Measurements from ENCODE around the gene RTN4. TPM values are rescaled to one million over a fixed set of nuclear protein-coding genes. Genes with fewer than 3 reads are reported as not detected.
A peak's percentile ranks its signal among the peaks of the same experiment; 100 is the strongest.

Gene RTN4, protein sequence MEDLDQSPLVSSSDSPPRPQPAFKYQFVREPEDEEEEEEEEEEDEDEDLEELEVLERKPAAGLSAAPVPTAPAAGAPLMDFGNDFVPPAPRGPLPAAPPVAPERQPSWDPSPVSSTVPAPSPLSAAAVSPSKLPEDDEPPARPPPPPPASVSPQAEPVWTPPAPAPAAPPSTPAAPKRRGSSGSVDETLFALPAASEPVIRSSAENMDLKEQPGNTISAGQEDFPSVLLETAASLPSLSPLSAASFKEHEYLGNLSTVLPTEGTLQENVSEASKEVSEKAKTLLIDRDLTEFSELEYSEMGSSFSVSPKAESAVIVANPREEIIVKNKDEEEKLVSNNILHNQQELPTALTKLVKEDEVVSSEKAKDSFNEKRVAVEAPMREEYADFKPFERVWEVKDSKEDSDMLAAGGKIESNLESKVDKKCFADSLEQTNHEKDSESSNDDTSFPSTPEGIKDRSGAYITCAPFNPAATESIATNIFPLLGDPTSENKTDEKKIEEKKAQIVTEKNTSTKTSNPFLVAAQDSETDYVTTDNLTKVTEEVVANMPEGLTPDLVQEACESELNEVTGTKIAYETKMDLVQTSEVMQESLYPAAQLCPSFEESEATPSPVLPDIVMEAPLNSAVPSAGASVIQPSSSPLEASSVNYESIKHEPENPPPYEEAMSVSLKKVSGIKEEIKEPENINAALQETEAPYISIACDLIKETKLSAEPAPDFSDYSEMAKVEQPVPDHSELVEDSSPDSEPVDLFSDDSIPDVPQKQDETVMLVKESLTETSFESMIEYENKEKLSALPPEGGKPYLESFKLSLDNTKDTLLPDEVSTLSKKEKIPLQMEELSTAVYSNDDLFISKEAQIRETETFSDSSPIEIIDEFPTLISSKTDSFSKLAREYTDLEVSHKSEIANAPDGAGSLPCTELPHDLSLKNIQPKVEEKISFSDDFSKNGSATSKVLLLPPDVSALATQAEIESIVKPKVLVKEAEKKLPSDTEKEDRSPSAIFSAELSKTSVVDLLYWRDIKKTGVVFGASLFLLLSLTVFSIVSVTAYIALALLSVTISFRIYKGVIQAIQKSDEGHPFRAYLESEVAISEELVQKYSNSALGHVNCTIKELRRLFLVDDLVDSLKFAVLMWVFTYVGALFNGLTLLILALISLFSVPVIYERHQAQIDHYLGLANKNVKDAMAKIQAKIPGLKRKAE
- total RNA-seq: 164 and 186 TPM in 2 replicates
- 205 and 223 TPM in 2 replicates for polyA plus RNA-seq

- H3K36me3 ChIP-seq: no peaks in the 10 kb centered on the region
- peak within 1 kb of the TSS; percentile 86 for H3K27ac ChIP-seq
- DNase-seq (ENCODE audit: low read depth in 1 of 2, low spot score in 1 of 2): peak; percentile 99 to 100
- H3K4me3 ChIP-seq: peak within 1 kb of the TSS; percentile 78
- no peaks in the 10 kb centered on the region for H3K27me3 ChIP-seq
- TF ChIP-seq CTCF (IDR thresholded peaks at IDR 0.05; ENCODE audit: low read depth, low read length): peak; percentile 7
- H3K4me1 ChIP-seq (ENCODE audit: low read depth): peaks cover 19% of the 10 kb centered on the region
- no peaks in the 10 kb centered on the region for H3K9me3 ChIP-seq (ENCODE audit: low read depth)
Observed at GRCh38 chr2:55050100-55050994, at the start of gene RTN4. RTN4 (minus strand) TSS chr2:55050451; CDS start chr2:55050300, 151 bp downstream.

DNA sequence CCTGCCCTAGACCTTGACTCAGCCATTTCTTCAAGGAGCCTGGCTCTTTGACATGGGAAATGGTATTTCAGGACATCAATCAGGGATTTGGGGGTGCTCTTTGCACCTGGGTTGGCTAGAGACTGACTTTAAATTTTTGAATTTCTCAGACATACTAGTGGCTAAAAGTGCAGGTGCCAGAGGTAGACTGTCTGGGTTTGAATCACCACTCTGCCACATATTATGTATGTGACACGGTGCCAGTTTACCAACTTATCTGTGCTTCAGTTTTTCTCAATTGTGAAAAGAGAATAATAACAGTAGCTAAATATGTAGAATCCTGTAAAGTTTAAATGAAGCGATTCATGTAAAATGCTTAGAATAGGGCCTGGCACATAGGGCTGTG lies 49.2 kb upstream of the RTN4 start:
- H3K4me1 ChIP-seq (ENCODE audit: low read depth): peaks cover 34% of the 10 kb centered on the region
- H3K4me3 ChIP-seq: no peak overlapping the region
- no peaks in the 10 kb centered on the region for H3K9me3 ChIP-seq (ENCODE audit: low read depth)
- no peak overlapping the region for H3K27ac ChIP-seq
- DNase-seq (ENCODE audit: low read depth in 1 of 2, low spot score in 1 of 2): no peak
- H3K36me3 ChIP-seq: no peaks in the 10 kb centered on the region
- H3K27me3 ChIP-seq: no peaks in the 10 kb centered on the region
- TF ChIP-seq CTCF (IDR thresholded peaks at IDR 0.05; ENCODE audit: low read depth, low read length): no peak

DNA sequence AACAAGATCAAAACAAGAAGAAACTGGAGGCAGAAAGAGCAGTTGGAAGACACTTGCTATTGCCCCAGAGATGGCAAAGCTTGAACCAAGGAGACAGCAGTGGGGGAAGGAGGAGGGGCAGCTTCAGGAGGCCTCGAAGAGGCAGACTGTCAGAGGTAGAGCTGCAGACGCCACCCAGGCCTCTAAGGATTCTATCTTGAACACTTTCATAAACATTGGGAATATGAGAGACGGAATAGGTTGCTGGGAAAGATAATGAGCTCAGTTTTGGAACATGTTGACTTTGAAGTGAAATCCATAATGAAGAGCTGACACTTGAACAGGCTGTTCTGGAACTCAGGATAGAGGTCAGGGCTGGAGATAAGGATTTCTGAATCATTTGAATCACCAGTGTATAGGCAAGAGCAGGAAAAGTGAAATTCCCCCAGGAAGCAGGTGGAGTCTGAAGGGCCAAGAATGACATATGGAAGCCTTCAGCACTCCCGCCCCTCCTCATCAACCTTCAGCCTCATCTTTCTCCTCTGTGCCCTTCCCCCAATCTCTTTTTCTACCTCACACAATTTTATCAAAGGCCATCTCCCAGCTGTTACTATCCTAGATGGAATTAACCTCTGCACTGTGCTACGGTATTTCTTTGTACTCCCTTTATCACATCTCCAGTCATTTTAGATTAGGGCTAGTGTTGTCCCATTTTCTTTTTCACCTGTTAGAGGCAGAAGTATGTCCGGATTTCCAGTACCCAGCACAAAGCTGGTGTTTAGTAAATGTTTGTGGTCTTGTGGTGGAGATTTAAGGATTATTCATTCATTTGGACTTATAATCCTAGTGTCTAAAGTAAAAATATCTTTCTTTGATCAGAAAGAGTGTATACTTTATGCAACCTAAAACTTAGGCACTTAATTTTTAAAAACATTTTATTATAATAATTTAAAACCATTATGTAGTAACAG lies 47.5 kb upstream of the RTN4 start:
- peak in 1 of 2 donors; percentile 72 for DNase-seq (ENCODE audit: low read depth in 1 of 2, low spot score in 1 of 2)
- H3K36me3 ChIP-seq: no peaks in the 10 kb centered on the region
- no peaks in the 10 kb centered on the region for H3K27me3 ChIP-seq
- no peak for TF ChIP-seq CTCF (IDR thresholded peaks at IDR 0.05; ENCODE audit: low read depth, low read length)
- no peaks in the 10 kb centered on the region for H3K9me3 ChIP-seq (ENCODE audit: low read depth)
- no peak overlapping the region for H3K4me3 ChIP-seq
- H3K4me1 ChIP-seq (ENCODE audit: low read depth): peaks cover 45% of the 10 kb centered on the region
- peak overlapping the region; percentile 75 for H3K27ac ChIP-seq

- Histone ChIP-seq H3K27me3 (no peaks in the 10 kb centered on the region), H3K9me3 (ENCODE audit: low read depth) (no peaks in the 10 kb centered on the region), H3K27ac (peak overlapping the region; percentile 75), H3K4me3 (no peak overlapping the region), H3K36me3 (no peaks in the 10 kb centered on the region), H3K4me1 (ENCODE audit: low read depth) (peaks cover 45% of the 10 kb centered on the region)
- no peak for DNase-seq (ENCODE audit: low read depth in 1 of 2, low spot score in 1 of 2)
- TF ChIP-seq CTCF (IDR thresholded peaks at IDR 0.05; ENCODE audit: low read depth, low read length): no peak
Observed at GRCh38 chr2:55097082-55097460, 46.8 kb upstream of the RTN4 start.

Measured in cardiac muscle cell (in vitro differentiated cells and primary cell).